Epidermal melanocyte (primary cell): ENCODE measurements around the gene ERFL.

Experiments used
- DNase-seq: peaks from one replicate; pipeline ENCODE4 v3.0.0; 2011; ENCODE audit warnings: low spot score; ENCODE audit not compliant: insufficient read length

Gene ERFL

GRCh38 chr19:41897820-41898219 is 30.4 kb downstream of the ERFL start:
- DNase-seq: no peak

GRCh38 chr19:41897181-41897580 is 31.1 kb downstream of the ERFL start:
- no peak for DNase-seq

- no peak for DNase-seq
Observed at GRCh38 chr19:41896581-41896942, 31.7 kb downstream of the ERFL start.

- DNase-seq: no peak
Observed at GRCh38 chr19:41895745-41896580, 32.3 kb downstream of the ERFL start.

DNA sequence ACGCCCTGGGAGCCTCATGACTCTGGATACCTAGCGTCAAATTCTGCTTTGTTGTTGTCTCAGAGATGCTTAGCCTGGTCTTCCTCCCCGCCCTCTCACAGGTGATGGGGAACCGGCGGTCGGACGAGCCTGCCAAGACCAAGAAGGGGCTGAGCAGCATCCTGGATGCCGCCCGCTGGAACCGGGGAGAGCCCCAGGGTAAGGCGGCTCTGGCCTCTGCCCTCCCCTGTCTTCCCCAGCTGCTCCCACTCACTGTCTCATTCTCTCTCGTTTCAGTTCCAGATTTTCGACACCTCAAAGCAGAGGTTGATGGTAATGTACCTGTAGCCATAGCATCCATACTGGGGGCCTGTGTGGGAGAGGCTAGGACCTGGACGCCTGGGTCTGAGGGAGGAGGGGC is 33.9 kb downstream of the ERFL start:
- no peak for DNase-seq

GRCh38 chr19:41893899-41894298 is 34.4 kb downstream of the ERFL start:
- DNase-seq: no peak

- no peak for DNase-seq
Observed at GRCh38 chr19:41892173-41892902, 35.9 kb downstream of the ERFL start.

GRCh38 chr19:41890936-41891335 is 37.3 kb downstream of the ERFL start:
- DNase-seq: no peak

- no peak for DNase-seq
Observed at GRCh38 chr19:41889896-41890295, 38.4 kb downstream of the ERFL start.

DNA sequence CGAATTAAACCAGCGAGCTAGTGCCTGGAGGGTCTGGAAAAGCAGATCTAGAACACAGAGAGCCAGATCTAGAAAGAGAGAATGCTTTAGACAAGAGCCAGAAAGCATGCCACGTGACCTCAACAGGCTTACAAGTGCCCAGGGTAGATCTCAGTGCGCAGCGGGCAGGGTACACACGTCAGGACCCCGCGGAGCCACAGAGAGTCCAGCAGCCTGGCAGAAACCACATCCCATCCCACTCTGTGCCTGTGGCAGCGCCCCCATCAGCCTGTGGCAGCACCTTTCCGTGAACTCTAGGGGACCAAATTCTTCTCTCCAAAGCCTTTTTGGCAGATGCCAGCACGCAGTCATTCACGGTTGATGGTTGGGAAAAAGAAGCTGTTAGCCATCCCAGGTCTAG is 39.3 kb downstream of the ERFL start:
- DNase-seq: no peak

DNA sequence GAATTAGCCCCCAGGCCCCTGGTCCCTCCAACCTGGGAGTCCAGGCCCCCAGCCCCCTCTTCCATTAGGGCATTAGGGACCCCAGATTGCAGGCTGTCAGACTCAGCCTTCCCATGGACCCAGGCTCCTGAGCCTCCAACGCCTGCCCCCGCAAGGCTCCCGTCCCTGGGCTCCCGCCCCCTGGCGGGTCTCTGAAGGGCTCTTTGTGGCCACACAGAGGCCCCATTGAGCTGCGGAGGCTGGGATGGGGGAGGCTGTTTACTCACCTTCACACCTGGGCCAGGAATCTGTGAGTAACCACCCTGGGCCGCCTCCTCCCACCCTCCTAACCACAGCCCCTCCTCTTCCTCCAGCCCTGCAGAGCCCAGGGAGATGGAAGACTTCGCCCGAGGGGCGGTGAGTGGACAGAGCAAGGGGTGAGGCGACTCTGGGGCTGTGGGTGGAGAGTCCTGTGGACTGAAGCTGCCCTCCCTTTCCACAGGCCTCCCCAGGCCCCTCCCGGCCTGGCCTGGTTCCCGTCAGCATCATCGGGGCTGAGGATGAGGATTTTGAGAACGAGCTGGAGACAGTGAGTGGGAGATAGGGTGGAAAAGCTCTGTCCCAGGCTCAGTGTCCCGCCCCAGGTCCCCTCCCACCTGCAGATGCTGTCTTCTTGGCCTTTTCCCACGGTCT is 40.4 kb downstream of the ERFL start:
- DNase-seq: no peak

DNA sequence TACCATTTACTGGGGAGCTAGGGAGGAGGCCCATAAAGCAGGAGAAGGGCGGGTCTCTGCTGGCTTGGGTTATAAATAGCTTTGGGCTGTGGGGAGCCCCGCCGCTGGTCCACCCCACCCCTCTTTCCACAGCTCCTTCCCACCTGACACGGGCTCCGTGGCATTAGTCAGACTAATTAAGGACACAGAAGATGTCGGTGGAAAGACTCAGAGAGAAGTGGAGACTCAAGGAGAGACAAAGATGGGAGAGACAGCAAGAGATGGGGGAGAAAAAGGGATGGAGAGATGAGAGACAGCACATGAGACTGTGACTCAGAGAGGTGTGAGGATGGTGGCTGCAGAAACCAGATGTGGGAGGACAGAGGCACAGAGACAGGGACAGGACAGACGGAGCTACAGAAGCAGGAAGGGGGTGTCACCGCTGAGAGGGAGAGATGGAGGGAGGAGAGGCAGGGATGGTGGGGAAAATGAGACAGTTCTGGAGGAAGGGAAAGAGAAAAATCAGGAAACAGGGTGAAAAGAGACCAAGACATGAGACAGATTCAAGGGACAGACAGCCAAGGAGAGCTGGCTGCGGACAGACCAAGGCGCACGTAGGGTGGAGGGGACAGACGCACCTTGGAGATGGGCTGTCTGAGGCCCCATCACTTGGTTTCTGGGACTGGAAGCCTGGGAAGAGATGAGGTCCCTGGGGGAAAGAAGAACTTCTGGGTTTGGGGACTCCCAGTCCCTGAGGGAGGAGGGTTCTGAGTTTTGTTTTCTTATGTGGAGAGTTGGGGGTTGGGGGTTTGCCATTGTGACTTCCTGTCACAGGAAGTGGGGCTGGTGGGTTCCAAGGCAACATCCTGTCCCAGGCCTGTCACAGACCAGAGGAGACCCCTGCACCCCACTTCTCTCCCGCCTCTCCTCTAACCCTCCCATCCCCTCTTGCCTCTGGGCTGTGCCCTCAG is 41.2 kb downstream of the ERFL start:
- DNase-seq: no peak

GRCh38 chr19:41883821-41884733 is 44.2 kb downstream of the ERFL start:
- peak; percentile 99 for DNase-seq

DNA sequence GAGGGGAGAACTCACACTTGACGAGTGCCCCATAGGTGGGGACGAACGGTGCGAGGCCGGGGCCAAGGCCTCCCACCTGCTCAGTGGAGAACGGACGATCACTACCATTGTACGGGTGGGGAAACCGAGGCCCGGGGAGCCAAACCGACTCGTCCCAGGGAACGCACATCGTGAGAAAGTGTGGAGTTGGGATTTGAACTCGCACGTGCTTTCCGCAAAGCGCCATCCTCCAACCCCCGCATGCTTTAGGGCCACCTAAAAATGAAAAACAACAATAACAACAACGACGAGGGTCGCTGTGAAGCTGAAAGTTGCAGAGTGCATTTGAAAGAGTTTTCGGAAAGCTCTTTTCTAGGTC is 44.8 kb downstream of the ERFL start:
- DNase-seq: no peak

- peak; percentile 46 for DNase-seq
Observed at GRCh38 chr19:41882568-41883462, 45.4 kb downstream of the ERFL start, which contains the start of gene ARHGEF1. Gene ARHGEF1, plus strand, starts transcription at chr19:41883184. Its CDS starts 4,899 bp downstream, at chr19:41888083.

GRCh38 chr19:41880329-41880708 is 47.9 kb downstream of the ERFL start:
- no peak for DNase-seq

GRCh38 chr19:41879670-41880328 is 48.5 kb downstream of the ERFL start:
- no peak for DNase-seq

DNA sequence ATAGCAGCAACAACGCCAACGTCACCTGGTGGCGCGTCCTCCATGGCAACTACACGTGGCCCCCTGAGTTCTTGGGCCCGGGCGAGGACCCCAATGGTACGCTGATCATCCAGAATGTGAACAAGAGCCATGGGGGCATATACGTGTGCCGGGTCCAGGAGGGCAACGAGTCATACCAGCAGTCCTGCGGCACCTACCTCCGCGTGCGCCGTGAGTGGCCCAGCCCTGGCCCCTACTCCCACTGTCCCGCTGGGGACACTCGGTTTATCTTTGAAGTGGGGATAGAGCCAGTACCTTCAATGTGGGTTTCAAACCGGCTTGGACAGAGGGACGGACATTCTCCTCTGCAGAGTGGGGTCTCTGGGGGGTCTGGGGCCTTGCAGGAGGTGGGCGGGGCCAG is 49.2 kb downstream of the ERFL start:
- no peak for DNase-seq
